Ovary (tissue), 9 donors: ENCODE data around the gene PPP1R13B. TPM values are rescaled to one million over a fixed set of nuclear protein-coding genes. Genes with fewer than 3 reads are reported as not detected.

Experiments
- DNase-seq, 5 donors: peaks; one replicate each; pipeline ENCODE4 v3.0.0-alpha.2; 2019 to 2020
- H3K27ac ChIP-seq, 2 donors: fragments of 200-600 bp; one replicate each; pipeline versions ENCODE4 v1.5.1 to v1.8.0; 2019 to 2022
- H3K27me3 ChIP-seq: fragments of 200-600 bp; one replicate; pipeline ENCODE4 v1.8.0; 2022
- H3K36me3 ChIP-seq: fragments of 200-600 bp; sonication (generic); one replicate; pipeline ENCODE4 v1.5.1; 2019
- H3K4me1 ChIP-seq: one replicate; pipeline ENCODE4 v1.8.1; 2013; ENCODE audit warnings: mild to moderate bottlenecking, moderate library complexity; ENCODE audit not compliant: insufficient read depth
- H3K4me3 ChIP-seq: fragments of 200-600 bp; sonication (generic); one replicate; pipeline ENCODE4 v1.5.1; 2017
- H3K9me3 ChIP-seq, 2 donors: fragments of 200-600 bp in 1 of 2; sonication (generic) in 1 of 2; one replicate each; pipeline versions ENCODE4 v1.5.1 to v1.8.1; 2013 to 2019; ENCODE audit warnings: mild to moderate bottlenecking in 1 of 2, moderate library complexity in 1 of 2
- EP300 ChIP-seq: sonication (generic); formaldehyde crosslinking; IDR thresholded peaks from one replicate; pipeline ENCODE4 v1.6.1; 2017; ENCODE audit warnings: antibody characterized with exemption
- POLR2A ChIP-seq: fragments of 450-650 bp; IDR thresholded peaks from one replicate; pipeline ENCODE4 v1.6.1; 2017; ENCODE audit warnings: antibody characterized with exemption, mild to moderate bottlenecking, moderate library complexity
- WGBS, 3 donors: extraction: QIAGEN DNeasy Blood & Tissue Kit in 1 of 3; methylation state at CpG; one replicate each; pipeline versions ENCODE4 v1.1.5 to v1.1.7; 2013 to 2017; 5-methylcytosine and 5-hydroxymethylcytosine counted together
- intact Hi-C, 4 donors: fragments of 100-400 bp; cut with DNase I; formaldehyde crosslinking; loops; one replicate each; pipeline versions ENCODE4 v1.11.0 to v1.15.1; 2022 to 2023
- polyA plus RNA-seq, 2 donors: library from polyadenylated mRNA; stranded (reverse); fragments of 200-250 nt in 1 of 2; fragments of 350-450 nt in 1 of 2; fragmentation: Illumina TruSeq in 1 of 2; extraction: RNeasy Lipid Tissue Mini Kit (QIAGEN cat#74804) in 1 of 2; gene quantifications; one replicate each; pipeline ENCODE4 v1.2.3, GENCODE V29; 2013 to 2014
- total RNA-seq, 7 donors: library from RNA; depleted of rRNA in 2 of 7; stranded (reverse); fragments of >200 nt in 2 of 7; fragmentation: NEBNext Ultra II Directional in 3 of 7; extraction: Animal tissue kit (Norgen Biotek cat#: 25700) in 3 of 7; gene quantifications; one replicate each; pipeline versions ENCODE4 v1.1.0 to v1.2.4, GENCODE V29; 2016 to 2023
- TF ChIP-seq, protein P1 (sequence below), 3 donors: fragments of 450-650 bp in 2 of 3; fragments of 200-600 bp in 1 of 3; IDR thresholded peaks; one replicate each; pipeline versions ENCODE4 v1.5.1 to v1.8.0; 2016 to 2022; ENCODE audit warnings: antibody characterized with exemption in 3 of 3, mild to moderate bottlenecking in 1 of 3
- donor health status: DM: no; HTN: no; CAD: no; lungs with moderate emphysema.
- donor health status: DM: no; HTN: no; CAD: no.
- donor health status: Bipolar disorder and iron deficiency.
- donor health status: DM: yes; HTN: yes; CAD: no.
- donor health status: DM: no; HTN: no; CAD: no.
- donor health status: DM: yes; HTN: yes; CAD: no.

PPP1R13B gene
- total and polyA plus RNA-seq, 9 donors: 15.0 to 64.8 (median 35.3) TPM

DNA sequence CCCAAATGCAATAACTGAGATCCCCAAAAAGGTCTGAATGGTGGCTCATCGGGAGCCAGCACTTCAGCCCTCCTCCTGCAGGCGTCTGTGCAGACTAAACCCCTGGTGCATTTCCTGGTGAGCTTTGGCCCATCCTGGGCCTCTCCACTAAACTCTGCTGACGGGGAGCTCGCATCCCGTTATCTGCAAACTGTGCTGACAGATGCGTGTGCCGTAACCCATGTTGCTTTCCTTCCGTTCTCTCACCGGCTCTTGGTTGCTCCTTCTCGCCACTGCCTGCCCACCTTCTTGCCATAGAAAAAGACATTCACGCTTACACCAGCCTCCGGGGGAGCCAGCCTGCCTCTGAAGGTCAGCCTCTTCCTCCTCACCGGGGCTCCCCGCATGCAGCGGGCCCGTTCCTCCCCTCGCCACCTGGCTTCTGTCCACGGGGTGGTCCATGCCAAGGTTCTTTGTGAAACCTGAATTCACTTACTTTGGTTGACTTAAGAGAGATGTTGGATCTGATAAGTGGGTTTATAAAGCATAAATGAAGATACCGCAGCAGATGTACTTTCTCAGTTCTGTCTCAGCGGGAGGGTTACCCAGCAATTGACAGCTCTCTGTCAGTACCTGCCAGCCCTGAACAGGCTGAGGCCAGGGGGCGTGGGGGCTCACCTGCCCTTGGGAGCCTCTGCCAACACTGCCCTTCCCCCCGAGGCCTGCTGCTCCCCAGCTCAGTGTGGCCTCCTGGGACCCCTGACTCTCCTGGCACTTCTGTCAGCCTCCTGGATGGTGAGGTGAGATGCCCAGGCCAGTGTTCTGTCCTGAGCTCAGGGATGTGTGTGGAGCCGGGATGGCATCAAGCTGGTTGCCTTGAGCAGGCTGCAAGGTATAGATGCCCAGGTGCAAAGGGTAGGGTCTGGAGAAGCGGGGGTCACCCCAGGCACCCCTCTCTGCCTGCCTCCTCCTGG is 117.6 kb downstream of the PPP1R13B start:
- WGBS, 3 donors: 62 to 70% (median 68%) methylated on average over 24 of the region's 24 CpGs

GRCh38 chr14:103728721-103729120 is 118.7 kb downstream of the PPP1R13B start:
- TF ChIP-seq EP300 (no peak), POLR2A (no peak)
- TF ChIP-seq, protein P1, sequence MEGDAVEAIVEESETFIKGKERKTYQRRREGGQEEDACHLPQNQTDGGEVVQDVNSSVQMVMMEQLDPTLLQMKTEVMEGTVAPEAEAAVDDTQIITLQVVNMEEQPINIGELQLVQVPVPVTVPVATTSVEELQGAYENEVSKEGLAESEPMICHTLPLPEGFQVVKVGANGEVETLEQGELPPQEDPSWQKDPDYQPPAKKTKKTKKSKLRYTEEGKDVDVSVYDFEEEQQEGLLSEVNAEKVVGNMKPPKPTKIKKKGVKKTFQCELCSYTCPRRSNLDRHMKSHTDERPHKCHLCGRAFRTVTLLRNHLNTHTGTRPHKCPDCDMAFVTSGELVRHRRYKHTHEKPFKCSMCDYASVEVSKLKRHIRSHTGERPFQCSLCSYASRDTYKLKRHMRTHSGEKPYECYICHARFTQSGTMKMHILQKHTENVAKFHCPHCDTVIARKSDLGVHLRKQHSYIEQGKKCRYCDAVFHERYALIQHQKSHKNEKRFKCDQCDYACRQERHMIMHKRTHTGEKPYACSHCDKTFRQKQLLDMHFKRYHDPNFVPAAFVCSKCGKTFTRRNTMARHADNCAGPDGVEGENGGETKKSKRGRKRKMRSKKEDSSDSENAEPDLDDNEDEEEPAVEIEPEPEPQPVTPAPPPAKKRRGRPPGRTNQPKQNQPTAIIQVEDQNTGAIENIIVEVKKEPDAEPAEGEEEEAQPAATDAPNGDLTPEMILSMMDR (IDR thresholded peaks at IDR 0.05): no peak
- WGBS, 3 donors: 87 to 90% (median 88%) methylated on average over 12 of the region's 12 CpGs
- Histone ChIP-seq H3K9me3 (no peaks in the 10 kb centered on the region), H3K27ac (no peak overlapping the region), H3K36me3 (no peaks in the 10 kb centered on the region), H3K4me1 (peaks cover 22% of the 10 kb centered on the region), H3K27me3 (no peaks in the 10 kb centered on the region), H3K4me3 (no peak overlapping the region)
- intact Hi-C loops: no loop called here
- DNase-seq: no peak

More for the DNA sequence above, 117.6 kb downstream of the PPP1R13B start:
- intact Hi-C loops: loop anchor here in 1 of 4 donors (10.0 kb wide), 1 partner anchor 155 kb away; no protein-coding TSS in a partner anchor
- peak in 1 of 5 donors; percentile 24 for DNase-seq
- no peaks in the 10 kb centered on the region for H3K36me3 ChIP-seq
- H3K4me1 ChIP-seq: peaks cover 12% of the 10 kb centered on the region
- H3K4me3 ChIP-seq: no peak overlapping the region
- no peak overlapping the region for H3K27ac ChIP-seq
- H3K27me3 ChIP-seq: no peaks in the 10 kb centered on the region
- H3K9me3 ChIP-seq: no peaks in the 10 kb centered on the region
- TF ChIP-seq EP300 (no peak), POLR2A (no peak)
- TF ChIP-seq, protein P1 (IDR thresholded peaks at IDR 0.05): no peak

GRCh38 chr14:103728141-103728540 is 119.2 kb downstream of the PPP1R13B start:
- H3K27ac ChIP-seq: no peak overlapping the region

GRCh38 chr14:103727313-103727980 is 119.9 kb downstream of the PPP1R13B start:
- Histone ChIP-seq H3K36me3 (no peaks in the 10 kb centered on the region), H3K27me3 (no peaks in the 10 kb centered on the region), H3K4me3 (no peak overlapping the region), H3K9me3 (no peaks in the 10 kb centered on the region), H3K4me1 (peaks cover 29% of the 10 kb centered on the region), H3K27ac (no peak overlapping the region)
- peak in 1 of 5 donors; percentile 37 for DNase-seq
- TF ChIP-seq, protein P1 (IDR thresholded peaks at IDR 0.05): no peak
- TF ChIP-seq EP300 (no peak), POLR2A (no peak)
- intact Hi-C loops: no loop called here
- 86 to 87% (median 86%) methylated on average over 52 to 53 of the region's 53 CpGs for WGBS, 3 donors

More at GRCh38 chr14:103728141-103728540, 119.2 kb downstream of the PPP1R13B start:
- no peaks in the 10 kb centered on the region for H3K27me3 ChIP-seq
- 89 to 92% (median 89%) methylated on average over 18 to 19 of the region's 19 CpGs for WGBS, 3 donors
- no peaks in the 10 kb centered on the region for H3K36me3 ChIP-seq
- no peak overlapping the region for H3K4me3 ChIP-seq
- peaks cover 28% of the 10 kb centered on the region for H3K4me1 ChIP-seq
- TF ChIP-seq, protein P1 (IDR thresholded peaks at IDR 0.05): no peak
- TF ChIP-seq POLR2A (no peak), EP300 (no peak)
- no peaks in the 10 kb centered on the region for H3K9me3 ChIP-seq
- intact Hi-C loops: no loop called here
- no peak for DNase-seq
